T-helper 2 cell treated with Interferon-gamma antibody and Interleukin-4, amounts not matched to agents 100 ng/mL and 5 ng/mL, for 36 hours (primary cell): Measurements from ENCODE around the gene EFL1. TPM values are rescaled to one million over a fixed set of nuclear protein-coding genes. Genes with fewer than 3 reads are reported as not detected.
"Not testable (repeated sequence)": the region's sequence is repeated elsewhere in the genome, so short reads cannot be mapped to it uniquely, and the experiment has no call there.

Source experiments
- intact Hi-C: fragments of 100-400 bp; cut with micrococcal nuclease; formaldehyde crosslinking; loops from one replicate; pipeline ENCODE4 v1.15.1; 2023
- total RNA-seq: library from RNA; stranded (reverse); gene quantifications from 2 replicates; pipeline ENCODE4 v1.2.3, GENCODE V29; 2022

EFL1 gene
- 24.6 and 25.9 TPM in 2 replicates for total RNA-seq

DNA sequence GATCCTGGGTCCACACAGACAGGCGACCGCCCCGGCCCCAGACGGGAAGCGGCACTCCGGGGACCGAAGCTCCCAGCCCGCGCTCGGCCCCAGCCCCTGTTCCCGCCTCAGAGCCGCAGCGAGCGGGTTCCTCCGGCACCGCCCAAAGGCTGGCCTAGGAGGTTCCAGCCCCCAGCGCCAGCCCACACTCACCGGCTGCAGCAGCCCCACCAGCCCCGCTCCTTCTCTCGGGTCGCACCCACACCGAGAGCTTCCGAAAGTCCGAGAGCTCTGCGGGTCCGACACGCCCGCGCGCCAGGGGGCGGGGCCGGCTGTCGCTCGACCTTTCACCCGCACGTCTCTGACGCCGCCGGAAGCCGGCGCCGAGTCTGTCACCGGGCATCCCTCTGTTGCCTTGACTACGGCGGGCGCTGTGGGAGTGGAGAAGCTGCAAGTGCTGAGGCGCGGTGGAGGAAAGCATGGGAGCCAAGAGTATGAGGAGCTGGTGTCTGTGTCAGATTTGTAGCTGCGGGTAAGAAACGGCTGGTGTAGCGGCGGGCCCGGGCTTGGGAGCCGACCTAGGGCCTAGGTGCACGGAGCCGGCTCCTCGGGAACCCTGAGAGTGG is at the start of gene EFL1, which contains the start of gene SAXO2:
Gene EFL1 (minus strand): TSS at position 313 of the 605 bp plus-strand sequence. CDS start 956 bp downstream, outside the sequence.
Gene SAXO2 (plus strand): TSS at position 397 of the 605 bp plus-strand sequence. CDS start 62 bp downstream, at position 459.
- intact Hi-C loops, result loop anchor here (2.0 to 10.0 kb wide), 3 partner anchors 216 to 940 kb away; partner anchors contain the start of genes C15orf40, MEX3B and STARD5

DNA sequence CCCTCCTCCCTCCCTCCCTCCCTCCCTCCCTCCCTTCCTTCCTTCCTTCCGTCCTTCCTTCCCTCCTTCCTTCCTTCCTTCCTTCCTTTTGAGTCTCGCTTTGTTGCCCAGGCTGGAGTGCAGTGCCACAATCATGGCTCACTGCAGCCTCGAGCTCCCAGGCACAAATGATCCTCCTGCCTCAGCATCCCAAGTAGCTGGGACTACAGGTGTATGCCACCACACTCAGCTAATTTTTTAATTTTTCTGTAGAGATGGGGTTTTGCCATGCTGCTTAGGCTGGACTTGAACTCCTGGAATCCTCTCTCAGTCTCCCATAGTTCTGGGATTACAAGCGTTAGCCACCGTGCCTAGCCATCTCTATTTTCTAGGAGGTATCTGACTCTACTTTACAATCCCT is 48.8 kb upstream of the EFL1 start:
- intact Hi-C loops, result not testable (repeated sequence)

DNA sequence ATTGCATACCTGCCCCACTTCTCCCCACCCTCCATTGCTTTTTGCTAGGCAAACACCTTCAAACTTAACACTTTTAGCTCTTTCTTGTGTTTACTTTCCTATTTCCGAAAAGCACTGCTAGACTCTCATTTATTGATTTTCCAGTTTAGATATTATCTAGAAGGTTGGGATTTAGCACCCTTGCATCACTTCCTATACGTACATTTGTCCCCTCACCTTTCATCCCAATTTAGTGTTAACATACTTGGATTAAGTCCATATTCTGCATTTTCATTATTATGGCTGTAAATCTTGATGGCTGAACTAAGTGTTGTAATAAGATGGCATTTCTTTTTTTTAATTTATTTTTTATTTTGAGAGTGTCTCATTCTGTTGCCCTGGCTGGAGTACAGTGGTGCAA is 47.3 kb upstream of the EFL1 start:
- intact Hi-C loops, result no loop called here

DNA sequence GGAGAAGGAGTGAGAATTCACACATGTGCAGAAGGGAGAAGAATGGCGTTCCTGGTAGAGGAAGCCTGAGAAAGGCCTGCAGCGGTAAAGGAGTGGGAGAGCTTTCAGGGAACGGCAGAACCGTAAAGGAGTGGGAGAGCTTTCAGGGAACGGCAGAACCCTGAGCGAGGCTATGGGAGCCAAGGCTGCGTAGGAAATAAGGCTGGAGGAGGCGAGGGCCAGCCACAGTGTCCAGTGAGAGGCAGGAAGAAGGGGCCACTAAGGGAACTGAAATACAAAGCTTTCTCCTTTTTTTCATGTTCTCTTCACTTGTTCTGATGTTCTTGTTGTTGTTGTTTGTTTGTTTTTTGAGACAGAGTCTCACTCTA is 45.2 kb upstream of the EFL1 start:
- intact Hi-C loops, result no loop called here

DNA sequence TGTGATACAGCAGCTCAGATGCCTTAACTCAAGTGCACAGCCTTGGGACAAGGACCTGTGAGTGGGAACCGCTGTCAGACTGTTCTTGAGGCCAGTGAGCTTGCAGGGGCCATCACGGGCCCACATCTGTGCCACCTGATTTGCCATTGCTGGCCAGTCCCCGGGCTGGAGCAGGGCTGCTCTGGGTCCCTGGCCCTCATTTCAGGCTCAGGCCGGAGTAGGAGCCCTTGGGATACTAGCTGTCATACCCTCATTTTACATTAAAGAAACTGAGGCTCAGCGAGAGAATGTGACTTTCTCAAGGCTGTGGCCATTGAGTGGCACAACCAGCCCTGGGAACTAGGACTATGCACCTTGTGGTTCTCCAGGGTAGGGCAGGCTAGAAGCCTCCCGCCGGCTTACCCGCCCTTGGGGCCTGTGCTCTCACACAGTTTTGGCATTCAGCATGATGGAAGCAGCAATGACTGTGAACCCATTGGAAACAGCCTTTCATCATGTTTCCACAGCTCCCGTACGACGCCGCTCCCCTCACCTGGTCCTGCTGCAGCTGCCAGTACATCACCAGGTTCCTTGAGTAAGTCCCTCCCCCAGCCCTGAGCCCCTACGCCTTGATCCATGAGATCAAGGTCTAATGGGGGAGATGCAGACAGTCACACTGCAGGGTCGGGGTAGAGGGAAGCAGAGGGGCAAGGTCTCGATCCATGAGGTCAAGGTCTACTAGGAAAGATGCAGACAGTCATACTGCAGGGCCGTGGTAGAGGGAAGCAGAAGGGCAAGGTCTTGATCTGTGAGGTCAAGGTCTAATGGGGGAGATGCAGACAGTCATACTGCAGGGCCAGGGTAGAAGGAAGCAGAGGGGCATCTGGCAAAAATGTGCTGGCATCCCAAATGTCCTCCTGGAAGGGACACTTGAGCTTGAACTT is 44.5 kb upstream of the EFL1 start:
- intact Hi-C loops, result no loop called here

DNA sequence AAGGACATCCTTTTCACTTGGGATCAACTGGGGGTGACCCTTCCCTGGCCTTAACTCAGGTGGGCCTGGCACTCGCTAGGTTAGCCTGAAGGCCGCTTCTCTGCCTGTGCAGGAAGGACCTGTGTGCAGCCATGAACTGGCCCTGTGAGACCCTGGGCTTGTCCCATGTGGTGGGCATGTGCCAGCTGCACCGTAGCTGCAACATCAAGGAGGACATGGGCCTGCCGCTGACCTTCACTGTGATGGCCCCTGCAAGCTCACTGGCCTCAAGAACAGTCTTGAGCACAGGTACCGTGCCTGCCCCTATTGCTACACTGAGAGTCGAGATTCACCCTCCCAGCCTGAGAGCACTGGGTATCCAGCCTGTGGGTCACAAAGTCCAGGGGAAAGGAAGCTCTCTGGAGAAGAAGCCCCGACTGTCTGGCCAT is 43.1 kb upstream of the EFL1 start:
- intact Hi-C loops, result no loop called here

DNA sequence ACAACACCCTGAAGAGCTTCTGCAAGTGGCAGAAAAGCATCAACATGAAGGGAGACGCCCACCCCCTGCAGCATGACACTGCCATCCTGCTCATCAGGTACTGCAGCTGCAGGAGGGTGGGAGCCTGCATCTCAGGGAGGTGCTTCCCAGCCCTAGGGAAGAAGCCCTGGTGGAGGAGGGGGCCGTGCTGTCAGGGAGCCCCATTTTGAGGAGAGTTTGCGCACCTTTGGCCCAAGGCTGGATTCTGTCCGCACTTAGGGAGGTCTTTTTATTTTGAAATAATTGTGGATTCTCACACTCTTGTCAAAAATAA is 42.2 kb upstream of the EFL1 start:
- intact Hi-C loops, result no loop called here

DNA sequence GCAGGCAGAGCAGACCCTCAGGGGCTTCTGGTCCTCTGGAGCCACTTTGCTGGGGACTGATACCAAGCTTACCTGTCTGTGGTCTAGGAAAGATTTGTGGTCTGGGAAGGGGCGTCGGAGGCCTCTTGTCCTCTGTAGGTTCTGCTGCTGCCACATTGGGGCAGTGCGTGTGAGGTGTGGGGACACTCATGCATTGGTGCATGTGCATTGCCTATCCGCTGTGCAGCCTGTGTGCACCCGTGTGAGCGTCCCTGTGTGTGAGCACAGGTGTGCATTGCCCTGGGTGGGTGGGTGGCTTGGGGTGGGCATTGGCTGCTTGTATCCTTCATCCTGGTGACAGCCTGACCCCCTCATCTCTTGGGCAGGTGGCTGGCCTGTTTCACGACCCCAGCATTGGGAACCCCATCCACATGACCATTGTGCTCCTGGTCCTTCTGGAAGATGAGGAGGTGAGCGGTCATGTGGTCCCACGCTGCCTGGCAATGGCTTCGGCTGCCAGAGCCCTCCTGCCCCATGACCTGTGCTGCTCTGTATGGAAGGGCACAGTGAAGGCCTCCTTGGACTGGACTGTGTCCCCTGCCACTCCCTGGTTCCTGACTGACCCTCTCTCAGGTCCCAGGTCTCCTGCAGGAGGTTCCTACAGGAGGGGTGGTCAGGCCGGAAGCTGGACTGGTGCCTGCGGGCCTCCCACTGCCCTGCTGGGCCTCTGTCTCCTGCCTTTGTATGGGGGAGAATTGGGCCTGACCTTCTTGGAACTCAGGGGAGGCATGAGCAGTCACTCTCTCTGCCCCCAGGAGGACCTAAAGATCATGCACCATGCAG is 41.6 kb upstream of the EFL1 start:
- intact Hi-C loops, result no loop called here

DNA sequence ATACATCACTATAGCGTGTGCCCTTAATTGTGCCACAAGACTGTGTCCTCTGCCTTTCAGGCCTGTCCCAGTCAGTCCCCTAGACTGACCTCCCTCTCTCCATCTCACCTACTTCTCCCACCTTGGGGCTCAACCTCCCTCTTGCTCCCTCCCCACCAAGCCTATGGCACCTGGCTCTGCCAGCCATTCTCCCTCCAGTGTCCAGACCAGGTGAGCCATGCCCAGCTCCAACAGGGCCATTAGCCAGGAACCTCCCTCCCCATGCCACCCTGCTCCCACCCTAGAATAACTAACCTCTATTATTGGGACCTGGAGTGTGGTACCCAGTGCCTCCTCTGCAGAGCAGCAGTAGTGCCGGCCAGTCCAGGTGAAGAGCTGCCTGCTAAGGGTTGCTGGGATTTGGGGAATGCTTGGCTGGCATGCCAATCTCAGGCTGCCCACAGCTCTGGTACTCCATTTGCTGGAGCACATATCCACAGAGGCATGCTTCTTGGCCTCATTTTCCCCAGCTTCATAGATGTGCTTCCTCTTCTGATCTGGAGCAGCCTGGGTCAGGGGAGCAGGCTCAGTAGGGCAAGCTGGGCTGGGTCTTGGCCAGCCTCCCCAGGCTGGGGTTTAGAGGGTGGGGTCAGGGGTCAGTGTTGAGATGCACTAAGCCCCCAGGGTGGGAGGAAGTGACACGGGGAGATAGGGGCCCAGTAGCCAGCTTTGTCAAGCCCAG is 38.9 kb upstream of the EFL1 start:
- intact Hi-C loops, result no loop called here

DNA sequence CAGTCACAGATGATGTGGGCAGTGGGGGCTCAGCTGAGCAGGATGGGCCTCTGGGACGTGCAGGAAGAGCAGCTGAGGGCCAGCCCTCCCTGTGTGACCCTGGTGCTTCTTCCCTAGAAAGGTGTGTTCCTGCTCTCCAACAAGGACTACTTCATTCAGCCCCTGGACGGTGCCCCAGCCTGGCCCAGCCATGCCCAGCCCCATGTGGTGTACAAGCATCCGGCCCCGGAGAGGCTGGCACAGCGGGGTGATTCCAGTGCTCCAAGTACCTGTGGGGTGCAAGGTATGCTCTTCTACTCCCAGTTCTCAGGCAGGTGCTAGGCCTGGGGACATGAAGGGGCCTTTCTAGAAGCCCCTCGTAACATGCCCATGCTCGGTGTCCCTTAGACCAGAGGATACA is 38.3 kb upstream of the EFL1 start:
- intact Hi-C loops, result no loop called here

DNA sequence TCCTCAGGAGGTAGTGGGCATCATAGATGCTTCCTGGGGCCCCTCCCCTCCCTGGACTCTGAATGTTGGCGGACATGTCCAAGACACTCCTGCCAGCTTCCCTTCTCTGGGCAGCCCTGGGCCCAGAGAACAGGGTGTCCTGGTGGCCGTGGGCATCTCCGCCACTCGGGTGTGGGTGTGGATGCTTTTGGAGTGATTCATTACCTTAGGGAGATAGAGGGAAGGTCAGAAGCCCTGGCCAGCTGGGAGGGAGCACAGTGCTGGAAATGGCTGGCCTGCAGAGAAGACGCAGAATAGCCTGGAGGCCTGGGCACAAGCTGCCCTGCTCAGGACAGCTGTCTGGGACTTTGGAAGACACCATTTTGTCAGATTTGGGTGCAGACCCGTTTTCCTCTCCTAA is 37.8 kb upstream of the EFL1 start:
- intact Hi-C loops, result not testable (repeated sequence)

DNA sequence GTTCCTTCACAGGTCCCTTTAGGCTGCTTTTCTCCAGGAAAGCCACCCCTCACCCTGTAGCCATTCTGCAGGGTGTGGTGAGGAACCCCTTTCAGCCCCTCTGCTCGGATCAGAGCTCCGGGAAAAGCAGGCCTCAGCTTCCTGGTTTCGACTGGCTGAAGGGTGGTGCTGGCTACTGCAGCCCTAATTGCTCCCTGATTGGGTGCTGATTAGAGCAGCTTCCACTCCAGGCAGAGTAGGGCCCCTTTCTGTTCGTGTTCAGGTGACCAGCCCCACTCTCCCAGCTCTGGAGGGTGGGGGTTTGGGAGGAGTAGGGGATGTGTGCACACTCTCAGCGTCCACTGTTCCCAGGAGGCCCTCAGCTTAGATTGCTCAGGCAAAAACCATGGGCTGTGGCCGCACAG is 37.0 kb upstream of the EFL1 start:
- intact Hi-C loops, result not testable (repeated sequence)

DNA sequence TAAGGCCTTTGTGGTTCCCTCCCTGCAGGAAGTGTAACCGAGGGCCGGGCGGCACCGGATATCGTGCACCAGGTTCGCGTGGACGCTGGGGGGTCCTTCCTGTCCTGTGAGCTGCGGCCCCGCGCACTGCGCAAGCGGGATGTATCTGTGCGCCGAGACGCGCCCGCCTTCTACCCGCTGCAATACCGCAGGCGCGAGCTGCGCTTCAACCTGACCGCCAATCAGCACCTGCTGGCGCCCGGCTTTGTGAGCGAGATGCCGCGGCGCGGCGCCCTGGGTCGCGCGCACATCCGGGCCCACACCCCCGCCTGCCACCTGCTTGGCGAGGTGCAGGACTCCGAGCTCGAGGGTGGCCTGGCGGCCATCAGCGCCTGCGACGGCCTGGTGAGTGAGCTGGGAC is 36.0 kb upstream of the EFL1 start:
- intact Hi-C loops, result no loop called here

DNA sequence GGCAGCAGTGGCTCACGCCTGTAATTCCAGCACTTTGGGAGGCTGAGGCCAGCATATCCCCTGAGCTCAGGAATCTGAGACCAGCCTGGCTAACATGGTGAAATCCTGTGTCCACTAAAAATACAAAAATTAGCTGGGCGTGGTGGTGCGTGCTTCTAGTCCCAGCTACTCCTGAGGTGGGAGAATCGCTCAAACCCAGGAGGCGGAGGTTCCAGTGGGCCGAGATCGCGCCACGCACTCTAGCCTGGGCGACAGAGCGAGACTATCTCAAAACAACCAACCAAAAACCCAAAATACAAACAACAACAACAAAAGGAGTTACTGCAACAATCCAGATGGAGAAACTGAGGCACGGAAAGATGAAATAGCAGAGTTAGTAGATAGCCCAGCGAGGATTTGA is 35.5 kb upstream of the EFL1 start:
- intact Hi-C loops, result no loop called here

DNA sequence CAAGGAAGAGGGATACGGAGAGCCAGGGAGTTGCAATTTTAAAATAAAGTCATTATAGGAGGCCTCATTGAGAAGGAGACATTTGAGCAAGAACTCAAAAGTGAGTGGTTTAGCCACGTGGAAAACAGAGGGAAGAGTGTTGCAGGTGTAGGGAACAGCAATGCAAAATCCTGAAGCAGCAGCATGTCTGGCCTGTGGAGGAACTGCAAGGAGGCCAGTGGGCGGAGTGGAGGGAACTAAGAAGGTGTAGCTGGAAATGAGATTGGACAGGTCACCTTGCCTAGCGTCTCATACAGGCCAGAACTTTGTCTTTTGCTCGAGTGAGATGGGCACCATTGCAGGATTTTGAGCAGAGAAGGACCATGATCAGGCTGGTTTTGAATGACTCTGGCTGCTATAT is 35.0 kb upstream of the EFL1 start:
- intact Hi-C loops, result no loop called here

DNA sequence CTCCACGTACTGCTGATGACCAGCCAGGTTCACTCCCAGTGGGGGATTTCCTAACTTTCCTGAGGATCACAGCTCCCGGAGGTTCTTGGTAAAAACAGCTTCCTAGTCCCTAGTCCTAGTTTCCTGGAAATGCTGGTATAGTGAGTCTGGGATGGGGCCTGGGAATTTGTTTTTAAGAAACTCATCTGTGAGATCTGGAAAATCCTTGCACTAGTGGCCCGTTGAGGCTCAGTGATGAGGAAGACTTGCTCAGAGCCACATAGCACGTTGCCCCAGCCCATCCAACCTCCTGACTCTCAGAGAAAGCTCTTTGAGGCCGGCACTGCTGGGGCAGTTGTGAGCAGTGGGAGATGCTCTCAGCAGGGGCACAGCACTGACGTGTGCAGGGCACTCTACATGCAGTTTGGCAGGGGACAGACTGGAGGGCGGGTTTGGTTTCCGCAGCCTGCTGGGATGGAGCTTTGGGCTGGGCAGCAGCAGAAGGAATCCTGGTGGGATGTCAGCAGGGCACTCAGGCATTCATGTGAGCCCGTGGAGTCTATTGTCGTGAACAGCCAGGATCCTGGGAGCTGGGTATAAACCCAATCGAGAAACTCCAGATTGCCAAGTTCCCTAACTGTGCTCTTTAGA is 31.6 kb upstream of the EFL1 start:
- intact Hi-C loops, result no loop called here

DNA sequence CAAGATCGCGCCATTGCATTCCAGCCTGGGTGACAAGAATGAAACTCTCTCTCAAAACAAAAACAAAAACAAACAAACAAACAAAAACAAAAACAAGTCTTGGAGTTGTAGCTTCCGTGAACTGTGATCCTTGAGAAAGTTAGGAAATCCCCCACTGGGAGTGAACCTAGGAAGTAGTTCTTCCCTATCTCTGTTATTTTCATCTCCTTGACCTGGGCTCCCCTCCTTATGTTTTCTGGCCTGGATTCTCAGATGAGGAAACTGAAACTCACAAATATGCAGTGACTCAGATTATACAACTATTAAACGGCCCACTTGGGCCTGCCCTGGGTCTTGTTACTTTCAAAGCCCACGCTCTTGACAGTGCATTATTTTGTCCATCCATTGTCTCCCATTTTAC is 29.7 kb upstream of the EFL1 start:
- intact Hi-C loops, result no loop called here

DNA sequence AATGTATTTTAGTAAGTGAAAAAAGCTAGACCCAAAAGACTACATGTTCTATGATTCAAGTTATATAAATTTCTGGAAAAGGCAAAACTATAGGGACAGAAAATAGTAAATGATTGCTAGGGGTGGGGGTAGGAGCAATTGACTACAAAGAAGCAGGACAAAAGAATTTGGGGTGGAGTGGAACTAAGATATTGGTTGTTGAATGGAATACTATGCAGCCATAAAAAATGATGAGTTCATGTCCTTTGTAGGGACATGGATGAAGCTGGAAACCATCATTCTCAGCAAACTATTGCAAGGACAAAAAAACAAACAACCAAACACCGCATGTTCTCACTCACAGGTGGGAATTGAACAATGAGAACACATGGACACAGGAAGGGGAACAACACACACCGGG is 25.7 kb upstream of the EFL1 start:
- intact Hi-C loops, result not testable (repeated sequence)

DNA sequence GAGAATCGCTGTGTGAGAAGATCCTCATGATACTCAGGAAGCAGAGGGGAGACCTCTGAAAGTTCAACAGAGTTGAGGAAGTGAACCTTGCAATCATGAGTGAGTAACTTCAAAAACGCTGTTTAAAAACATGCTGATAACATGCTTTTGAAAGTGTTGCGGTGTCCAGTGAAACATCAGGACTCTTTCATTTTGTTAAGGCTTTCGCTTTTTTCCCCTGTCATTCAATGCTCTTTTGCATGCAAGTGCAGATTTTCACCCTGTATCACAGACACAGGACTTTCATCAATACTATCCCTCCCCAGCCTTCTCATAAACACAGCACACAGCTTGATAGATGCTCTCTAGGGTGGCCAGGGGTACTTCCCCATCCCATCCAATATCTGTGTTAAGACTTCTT is 23.9 kb upstream of the EFL1 start:
- intact Hi-C loops, result not testable (repeated sequence)

DNA sequence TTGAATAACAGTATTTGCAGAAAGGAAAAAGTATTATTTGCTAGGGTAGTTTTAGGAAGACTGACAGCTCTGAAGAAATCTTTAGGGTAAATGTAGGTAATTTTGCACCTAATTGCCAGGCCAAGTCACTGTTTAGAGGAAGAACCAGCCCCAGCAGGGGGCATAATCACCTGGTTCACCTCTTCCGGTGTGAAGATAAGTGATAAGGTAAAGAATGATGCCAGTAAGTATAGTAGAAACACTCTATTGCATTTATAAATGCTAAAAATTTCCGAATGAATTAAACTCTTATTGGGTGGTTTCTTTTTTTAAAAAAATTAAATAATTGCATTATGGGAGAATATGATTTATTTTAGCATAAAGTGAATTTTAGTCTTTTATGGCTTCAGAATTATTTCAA is 21.8 kb upstream of the EFL1 start:
- intact Hi-C loops, result not testable (repeated sequence)

DNA sequence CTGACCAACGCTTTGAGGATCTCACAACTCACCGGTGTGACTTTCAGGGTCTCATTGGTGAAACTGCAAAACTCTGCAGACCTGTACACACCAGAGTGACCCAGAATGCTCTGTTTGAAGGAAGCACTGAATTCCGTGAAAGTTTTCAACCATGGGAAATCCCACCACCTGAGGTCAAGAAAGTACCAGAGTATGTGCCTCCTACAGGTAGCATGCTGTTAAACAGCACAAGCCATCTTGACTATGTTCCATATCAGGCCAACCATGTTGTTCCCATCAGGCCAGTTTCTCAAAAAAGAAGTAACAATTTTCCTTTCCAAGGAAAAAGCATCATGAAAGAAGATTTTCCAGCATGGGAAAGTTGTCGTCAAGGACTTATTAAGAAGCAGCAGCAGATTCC is 19.9 kb upstream of the EFL1 start:
- intact Hi-C loops, result not testable (repeated sequence)
